Testis (tissue), 3 donors: ENCODE data around the gene NIPSNAP3A. TPM values are rescaled to one million over a fixed set of nuclear protein-coding genes. Genes with fewer than 3 reads are reported as not detected.

Experiments
- DNase-seq: peaks from one replicate; pipeline ENCODE4 v3.0.0-alpha.2; 2019
- H3K27ac ChIP-seq, 2 donors: fragments of 200-600 bp; sonication (generic); one replicate each; pipeline ENCODE4 v1.5.1; 2019
- H3K27me3 ChIP-seq: fragments of 200-600 bp; sonication (generic); one replicate; pipeline ENCODE4 v1.5.1; 2019
- H3K36me3 ChIP-seq: fragments of 200-600 bp; sonication (generic); one replicate; pipeline ENCODE4 v1.5.1; 2017; ENCODE audit warnings: low read depth; ENCODE audit errors: missing control alignments
- H3K4me1 ChIP-seq: fragments of 200-600 bp; sonication (generic); one replicate; pipeline ENCODE4 v1.5.1; 2019
- H3K4me3 ChIP-seq, 2 donors: fragments of 200-600 bp; sonication (generic); one replicate each; pipeline ENCODE4 v1.5.1; 2017 to 2019
- H3K9me3 ChIP-seq: fragments of 200-600 bp; sonication (generic); one replicate; pipeline ENCODE4 v1.5.1; 2017
- CTCF ChIP-seq, 3 experiments: fragments of 450-650 bp in 2 of 3; fragments of 200-600 bp in 1 of 3; sonication (generic) in 1 of 3; IDR thresholded peaks; one replicate each; pipeline ENCODE4 v1.5.1; 2016 to 2019; ENCODE audit warnings: antibody characterized with exemption in 3 of 3, mild to moderate bottlenecking in 2 of 3, moderate library complexity in 1 of 3
- POLR2A ChIP-seq: fragments of 450-650 bp; IDR thresholded peaks from one replicate; pipeline ENCODE4 v1.6.1; 2017; ENCODE audit warnings: antibody characterized with exemption, mild to moderate bottlenecking, moderate library complexity
- WGBS, 2 donors: methylation state at CpG; one replicate each; pipeline ENCODE4 v1.1.5; 2018; 5-methylcytosine and 5-hydroxymethylcytosine counted together
- intact Hi-C: fragments of 100-400 bp; cut with DNase I; formaldehyde crosslinking; loops from one replicate; pipeline ENCODE4 v1.15.1; 2023; ENCODE audit warnings: low total_unique reads
- polyA plus RNA-seq: library from polyadenylated mRNA; stranded (reverse); fragments of 350-450 nt; fragmentation: Illumina TruSeq; extraction: RNeasy Lipid Tissue Mini Kit (QIAGEN cat#74804); gene quantifications from one replicate; pipeline ENCODE4 v1.2.3, GENCODE V29; 2014; ENCODE audit warnings: low read depth, low replicate concordance; ENCODE audit not compliant: insufficient read depth
- total RNA-seq, 2 donors: library from RNA; depleted of rRNA; stranded (reverse); fragments of >200 nt; gene quantifications; one replicate each; pipeline ENCODE4 v1.2.3, GENCODE V29; 2016

The NIPSNAP3A gene
- total and polyA plus RNA-seq, 3 donors from 2014 or later = 21.6 to 28.8 (median 27.0) TPM

- Histone ChIP-seq H3K9me3 (no peaks in the 10 kb centered on the region), H3K4me3 (no peak overlapping the region), H3K36me3 (no peaks in the 10 kb centered on the region), H3K27me3 (no peaks in the 10 kb centered on the region), H3K4me1 (no peaks in the 10 kb centered on the region), H3K27ac (no peak overlapping the region)
- intact Hi-C loops = no loop called here
- 65 to 68% methylated on average over 7 of the region's 7 CpGs for WGBS, 2 donors
- DNase-seq = no peak
- TF ChIP-seq POLR2A (no peak), CTCF (IDR thresholded peaks at IDR 0.05) (no peak)
Measured at GRCh38 chr9:104787306-104788015, 40.0 kb downstream of the NIPSNAP3A start.

- H3K27me3 ChIP-seq = no peaks in the 10 kb centered on the region
- TF ChIP-seq POLR2A (no peak), CTCF (IDR thresholded peaks at IDR 0.05) (no peak)
- no peaks in the 10 kb centered on the region for H3K36me3 ChIP-seq
- DNase-seq = no peak
- H3K4me3 ChIP-seq = no peak overlapping the region
- H3K9me3 ChIP-seq = no peaks in the 10 kb centered on the region
- no peak overlapping the region for H3K27ac ChIP-seq
- intact Hi-C loops = no loop called here
- 77 to 89% methylated on average over 3 of the region's 3 CpGs for WGBS, 2 donors
- no peaks in the 10 kb centered on the region for H3K4me1 ChIP-seq
Measured at GRCh38 chr9:104788251-104788650, 40.8 kb downstream of the NIPSNAP3A start.

DNA sequence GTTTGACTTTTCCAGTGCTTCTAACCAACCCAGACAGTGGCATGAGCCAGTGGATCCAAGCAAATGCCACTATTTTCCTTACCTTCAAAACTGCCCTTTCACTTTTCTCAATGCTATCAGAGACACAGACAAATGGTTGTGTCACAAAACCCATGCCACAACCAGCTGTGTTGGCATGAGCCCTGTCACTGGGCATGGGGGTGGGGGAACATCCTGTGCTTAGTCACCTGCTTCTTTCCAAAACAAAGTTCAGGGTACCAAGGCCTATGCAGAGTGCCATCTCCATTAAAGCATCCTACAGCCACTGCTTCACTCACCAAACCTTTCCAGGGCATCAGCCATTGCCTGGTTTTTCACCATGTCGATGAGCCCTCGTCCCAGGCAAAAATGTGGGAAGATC lies 46.6 kb downstream of the NIPSNAP3A start:
- intact Hi-C loops = no loop called here
- Histone ChIP-seq H3K36me3 (no peaks in the 10 kb centered on the region), H3K27me3 (no peaks in the 10 kb centered on the region), H3K4me1 (peaks cover 3% of the 10 kb centered on the region), H3K9me3 (no peaks in the 10 kb centered on the region), H3K4me3 (no peak overlapping the region), H3K27ac (no peak overlapping the region)
- DNase-seq = no peak
- 80 to 84% methylated on average over 2 of the region's 2 CpGs for WGBS, 2 donors
- TF ChIP-seq CTCF (IDR thresholded peaks at IDR 0.05) (no peak), POLR2A (no peak)

GRCh38 chr9:104795082-104795481 lies 47.6 kb downstream of the NIPSNAP3A start:
- DNase-seq = no peak
- TF ChIP-seq POLR2A (no peak), CTCF (IDR thresholded peaks at IDR 0.05) (no peak)
- no peaks in the 10 kb centered on the region for H3K9me3 ChIP-seq
- 81 to 93% methylated on average over 1 of the region's 1 CpG for WGBS, 2 donors
- intact Hi-C loops = no loop called here
- H3K27me3 ChIP-seq = no peaks in the 10 kb centered on the region
- no peak overlapping the region for H3K27ac ChIP-seq
- peaks cover 3% of the 10 kb centered on the region for H3K4me1 ChIP-seq
- no peak overlapping the region for H3K4me3 ChIP-seq
- H3K36me3 ChIP-seq = no peaks in the 10 kb centered on the region

GRCh38 chr9:104795857-104796256 lies 48.4 kb downstream of the NIPSNAP3A start:
- no peak overlapping the region for H3K27ac ChIP-seq
- H3K9me3 ChIP-seq = no peaks in the 10 kb centered on the region
- H3K4me3 ChIP-seq = no peak overlapping the region
- H3K36me3 ChIP-seq = no peaks in the 10 kb centered on the region
- no peak for DNase-seq
- TF ChIP-seq CTCF (IDR thresholded peaks at IDR 0.05) (no peak), POLR2A (no peak)
- intact Hi-C loops = no loop called here
- 92 to 97% methylated on average over 3 of the region's 3 CpGs for WGBS, 2 donors
- H3K4me1 ChIP-seq = peaks cover 3% of the 10 kb centered on the region
- no peaks in the 10 kb centered on the region for H3K27me3 ChIP-seq
